Measurements from ENCODE around the gene RAD51B. TPM values are rescaled to one million over a fixed set of nuclear protein-coding genes. Genes with fewer than 3 reads are reported as not detected.

The RAD51B gene
- total RNA-seq, 1 donor from 2014 or later = 28.5 TPM

DNA sequence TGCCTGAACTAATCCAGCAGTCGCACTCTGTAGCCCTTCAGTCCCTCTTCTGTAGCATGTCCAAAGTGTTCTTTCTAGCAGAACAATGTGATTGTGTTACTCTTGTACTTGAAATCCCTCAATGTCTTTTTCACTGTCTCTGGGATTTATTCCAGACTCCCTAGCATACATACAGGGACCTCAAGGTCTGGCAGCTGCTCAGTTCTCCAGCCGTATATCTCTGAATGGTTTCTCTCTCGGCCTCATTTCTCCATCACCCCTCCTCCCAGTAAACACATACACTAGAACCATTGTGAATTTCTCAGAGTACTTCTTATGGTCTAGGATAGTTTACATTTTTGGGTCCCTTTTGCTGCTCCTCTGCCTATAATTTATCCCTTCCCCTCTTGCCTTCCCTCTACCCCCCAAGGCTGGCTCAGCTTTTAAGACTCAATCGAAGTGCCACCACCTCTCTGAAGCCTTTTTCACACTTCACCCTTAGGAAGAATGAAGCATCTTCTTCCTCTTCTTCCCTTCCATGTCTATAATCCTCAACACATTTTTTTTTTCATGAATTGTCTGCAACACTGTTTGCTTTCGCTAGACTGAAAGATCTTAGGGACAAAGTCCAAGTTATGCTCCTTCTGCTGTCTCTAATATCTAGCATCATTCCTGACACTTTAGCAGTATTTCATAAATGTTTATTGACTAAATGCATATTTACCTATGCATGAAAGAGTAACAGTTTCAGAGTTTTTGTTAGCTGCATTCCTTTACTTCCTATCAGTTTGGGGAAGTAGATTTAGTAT is 527.2 kb downstream of the RAD51B start:
- no peak overlapping the region for H3K27ac ChIP-seq
- no peaks in the 10 kb centered on the region for H3K36me3 ChIP-seq
- TF ChIP-seq, protein P1, sequence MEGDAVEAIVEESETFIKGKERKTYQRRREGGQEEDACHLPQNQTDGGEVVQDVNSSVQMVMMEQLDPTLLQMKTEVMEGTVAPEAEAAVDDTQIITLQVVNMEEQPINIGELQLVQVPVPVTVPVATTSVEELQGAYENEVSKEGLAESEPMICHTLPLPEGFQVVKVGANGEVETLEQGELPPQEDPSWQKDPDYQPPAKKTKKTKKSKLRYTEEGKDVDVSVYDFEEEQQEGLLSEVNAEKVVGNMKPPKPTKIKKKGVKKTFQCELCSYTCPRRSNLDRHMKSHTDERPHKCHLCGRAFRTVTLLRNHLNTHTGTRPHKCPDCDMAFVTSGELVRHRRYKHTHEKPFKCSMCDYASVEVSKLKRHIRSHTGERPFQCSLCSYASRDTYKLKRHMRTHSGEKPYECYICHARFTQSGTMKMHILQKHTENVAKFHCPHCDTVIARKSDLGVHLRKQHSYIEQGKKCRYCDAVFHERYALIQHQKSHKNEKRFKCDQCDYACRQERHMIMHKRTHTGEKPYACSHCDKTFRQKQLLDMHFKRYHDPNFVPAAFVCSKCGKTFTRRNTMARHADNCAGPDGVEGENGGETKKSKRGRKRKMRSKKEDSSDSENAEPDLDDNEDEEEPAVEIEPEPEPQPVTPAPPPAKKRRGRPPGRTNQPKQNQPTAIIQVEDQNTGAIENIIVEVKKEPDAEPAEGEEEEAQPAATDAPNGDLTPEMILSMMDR (IDR thresholded peaks at IDR 0.05) = no peak
- no peak for TF ChIP-seq POLR2AphosphoS5 (IDR thresholded peaks at IDR 0.05; ENCODE audit: insufficient read depth in 1 of 2, low read depth in 1 of 2)
- intact Hi-C loops (cut with DNase I) = no loop called here
- no peaks in the 10 kb centered on the region for H3K27me3 ChIP-seq
- DNase-seq (ENCODE audit: extremely low spot score in 2 of 2) = no peak
- no peaks in the 10 kb centered on the region for H3K4me1 ChIP-seq
- H3K9me3 ChIP-seq = no peaks in the 10 kb centered on the region
- no peak overlapping the region for H3K4me3 ChIP-seq

DNA sequence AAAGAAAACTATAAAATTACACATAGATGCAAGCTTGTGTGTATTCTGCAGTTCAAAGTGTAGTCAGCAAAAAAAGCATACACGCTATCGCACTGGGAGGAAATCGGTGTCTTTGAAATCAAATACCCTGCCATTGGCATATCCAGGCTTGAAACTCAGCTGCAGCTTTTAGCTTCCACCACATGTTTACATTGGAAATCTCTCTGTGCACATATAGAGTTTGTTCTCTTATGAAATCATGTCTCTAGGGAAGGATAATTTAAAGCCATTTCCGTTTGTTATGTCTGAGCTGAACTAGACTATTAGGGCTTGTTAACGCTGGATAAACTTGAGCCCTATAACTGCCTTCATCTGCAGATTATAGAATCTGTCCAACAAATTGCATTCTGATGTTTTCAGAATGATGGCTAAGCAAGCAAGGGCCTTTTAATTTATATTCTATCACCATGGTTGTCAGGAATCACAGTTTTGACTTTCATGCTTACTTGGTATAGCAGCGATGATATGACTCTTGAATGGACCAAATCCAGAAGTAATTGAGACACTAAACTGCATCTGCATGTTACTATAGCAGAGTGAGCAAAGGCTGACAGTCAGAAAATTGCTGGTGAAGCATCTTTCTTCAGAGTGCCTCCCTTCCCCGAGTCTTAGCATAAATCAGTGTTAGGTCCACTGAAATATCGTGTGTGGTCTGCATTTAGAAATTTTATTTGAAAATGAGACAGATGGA is 530.5 kb downstream of the RAD51B start:
- intact Hi-C loops (cut with DNase I) = no loop called here
- no peaks in the 10 kb centered on the region for H3K4me1 ChIP-seq
- no peaks in the 10 kb centered on the region for H3K9me3 ChIP-seq
- TF ChIP-seq POLR2A (IDR thresholded peaks at IDR 0.05) (no peak), POLR2AphosphoS5 (IDR thresholded peaks at IDR 0.05; ENCODE audit: insufficient read depth in 1 of 2, low read depth in 1 of 2) (no peak)
- TF ChIP-seq, protein P1 (IDR thresholded peaks at IDR 0.05) = no peak
- no peak overlapping the region for H3K27ac ChIP-seq
- H3K27me3 ChIP-seq = no peaks in the 10 kb centered on the region
- H3K36me3 ChIP-seq = no peaks in the 10 kb centered on the region
- DNase-seq (ENCODE audit: extremely low spot score in 2 of 2) = no peak
- H3K4me3 ChIP-seq = no peak overlapping the region

DNA sequence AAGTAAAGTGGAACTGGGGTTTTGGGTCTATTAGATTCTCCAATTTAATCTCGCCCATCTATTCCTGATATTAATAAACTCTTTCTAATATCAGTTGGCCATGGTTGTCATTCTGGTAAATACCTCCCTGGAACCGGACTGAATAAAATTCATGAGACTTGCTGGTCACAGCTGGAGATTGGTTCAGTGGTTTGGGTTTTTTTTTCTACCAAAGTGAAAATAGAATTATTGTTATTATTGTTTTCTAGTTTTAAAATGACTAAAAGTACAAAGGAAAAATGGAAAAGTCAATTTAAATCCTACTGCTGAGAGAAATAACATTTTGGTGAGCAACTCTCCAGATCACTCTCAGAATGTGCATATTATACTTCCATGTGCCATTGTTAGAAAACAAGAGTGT is 535.8 kb downstream of the RAD51B start:
- no peak for DNase-seq (ENCODE audit: extremely low spot score in 2 of 2)
- Histone ChIP-seq H3K36me3 (no peaks in the 10 kb centered on the region), H3K4me1 (peaks cover 22% of the 10 kb centered on the region), H3K27me3 (no peaks in the 10 kb centered on the region), H3K9me3 (no peaks in the 10 kb centered on the region), H3K27ac (no peak overlapping the region), H3K4me3 (no peak overlapping the region)
- intact Hi-C loops (cut with DNase I) = no loop called here
- TF ChIP-seq POLR2AphosphoS5 (IDR thresholded peaks at IDR 0.05; ENCODE audit: insufficient read depth in 1 of 2, low read depth in 1 of 2) (no peak), POLR2A (IDR thresholded peaks at IDR 0.05) (no peak)
- TF ChIP-seq, protein P1 (IDR thresholded peaks at IDR 0.05) = no peak

DNA sequence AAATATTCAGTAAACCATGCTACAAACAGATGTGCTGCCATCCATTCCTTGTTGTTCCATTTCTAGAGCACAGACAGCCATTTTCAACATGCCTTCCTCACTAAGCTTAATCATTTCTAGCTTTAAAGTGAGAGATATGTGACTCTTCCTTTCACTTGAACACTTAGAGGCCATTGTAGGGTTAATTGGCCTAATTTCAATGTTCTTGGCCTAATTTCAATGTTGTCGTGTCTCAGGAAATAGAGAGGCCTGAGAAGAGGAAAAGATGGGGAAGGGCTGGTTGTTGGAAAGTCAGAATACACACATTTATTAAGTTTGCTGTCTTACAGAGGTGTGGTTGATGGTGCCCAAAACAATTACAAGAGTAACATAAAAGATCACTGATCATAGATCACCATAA is 538.2 kb downstream of the RAD51B start:
- TF ChIP-seq POLR2AphosphoS5 (IDR thresholded peaks at IDR 0.05; ENCODE audit: insufficient read depth in 1 of 2, low read depth in 1 of 2) (no peak), POLR2A (IDR thresholded peaks at IDR 0.05) (no peak)
- TF ChIP-seq, protein P1 (IDR thresholded peaks at IDR 0.05) = no peak
- intact Hi-C loops (cut with DNase I) = no loop called here
- no peak overlapping the region for H3K27ac ChIP-seq
- no peak for DNase-seq (ENCODE audit: extremely low spot score in 2 of 2)
- no peaks in the 10 kb centered on the region for H3K36me3 ChIP-seq
- no peaks in the 10 kb centered on the region for H3K27me3 ChIP-seq
- H3K4me3 ChIP-seq = no peak overlapping the region
- H3K9me3 ChIP-seq = no peaks in the 10 kb centered on the region
- H3K4me1 ChIP-seq = peaks cover 22% of the 10 kb centered on the region

DNA sequence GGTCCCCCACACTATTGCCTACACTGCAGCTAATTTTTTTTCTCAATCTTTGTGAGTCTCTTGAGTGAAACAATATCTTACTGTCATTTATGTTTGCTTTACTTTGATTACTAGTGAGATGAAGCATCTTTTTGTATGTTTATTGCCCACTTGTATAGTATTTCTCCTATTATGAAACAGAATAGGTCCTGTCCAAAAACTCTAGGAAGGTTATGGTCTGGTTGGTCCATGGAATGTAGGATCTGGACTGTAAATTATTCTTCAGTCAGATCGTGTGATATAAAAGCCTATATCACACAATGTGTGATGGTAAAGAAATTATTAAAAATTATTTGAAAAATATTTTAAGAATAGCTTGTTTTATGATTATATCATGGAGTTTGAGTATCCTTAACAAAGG is 538.9 kb downstream of the RAD51B start:
- intact Hi-C loops (cut with DNase I) = no loop called here
- Histone ChIP-seq H3K27me3 (no peaks in the 10 kb centered on the region), H3K27ac (peak overlapping the region; percentile 73), H3K4me3 (no peak overlapping the region), H3K4me1 (peaks cover 22% of the 10 kb centered on the region), H3K9me3 (no peaks in the 10 kb centered on the region), H3K36me3 (no peaks in the 10 kb centered on the region)
- TF ChIP-seq, protein P1 (IDR thresholded peaks at IDR 0.05) = no peak
- TF ChIP-seq POLR2AphosphoS5 (IDR thresholded peaks at IDR 0.05; ENCODE audit: insufficient read depth in 1 of 2, low read depth in 1 of 2) (no peak), POLR2A (IDR thresholded peaks at IDR 0.05) (no peak)
- DNase-seq (ENCODE audit: extremely low spot score in 2 of 2) = no peak

Measured in vagina (tissue), 2 donors.